Measurements from ENCODE around the gene FLACC1.

FLACC1 gene

DNA sequence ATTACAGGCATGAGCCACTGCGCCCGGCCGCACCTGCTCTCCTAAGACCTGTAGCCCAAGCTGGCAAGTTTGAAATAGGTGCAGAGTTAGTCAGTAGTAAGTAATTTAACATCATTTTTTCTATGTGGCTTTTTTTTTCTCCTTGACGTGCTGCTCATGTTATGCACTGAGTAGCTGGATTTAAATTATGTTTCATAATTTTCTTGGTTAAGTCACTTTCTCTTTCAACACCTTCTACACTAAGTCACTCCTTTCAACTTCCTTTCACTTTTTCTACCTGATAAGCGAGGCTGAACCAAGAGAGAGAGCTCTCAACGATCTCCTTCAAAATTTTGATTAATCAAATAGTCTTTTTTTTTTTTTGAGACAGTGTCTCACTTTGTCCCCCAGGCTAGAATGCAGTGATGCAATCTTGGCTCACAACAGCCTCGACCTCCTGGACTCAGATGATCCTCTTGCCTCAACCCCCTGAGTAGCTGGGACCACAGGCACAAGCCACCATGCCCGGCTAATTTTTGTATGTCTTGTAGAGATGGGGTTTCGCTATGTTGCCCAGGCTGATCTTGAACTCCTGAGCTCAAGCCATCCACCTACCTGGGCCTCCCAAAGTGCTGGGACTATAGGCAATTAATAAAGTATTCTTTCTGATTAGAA, 83.7 kb downstream of the FLACC1 start:
- in situ Hi-C loops (cut with HindIII; ENCODE audit: low pct_ligation_motif_present, low sequenced_read_pairs): no loop called here
- H3K27me3 ChIP-seq (replicated peaks): no peaks in the 10 kb centered on the region
- no peak for DNase-seq
- no peak overlapping the region for H3K4me3 ChIP-seq (ENCODE audit: low read depth, low read length)
- no peak overlapping the region for H3K27ac ChIP-seq
- TF ChIP-seq, protein P1, sequence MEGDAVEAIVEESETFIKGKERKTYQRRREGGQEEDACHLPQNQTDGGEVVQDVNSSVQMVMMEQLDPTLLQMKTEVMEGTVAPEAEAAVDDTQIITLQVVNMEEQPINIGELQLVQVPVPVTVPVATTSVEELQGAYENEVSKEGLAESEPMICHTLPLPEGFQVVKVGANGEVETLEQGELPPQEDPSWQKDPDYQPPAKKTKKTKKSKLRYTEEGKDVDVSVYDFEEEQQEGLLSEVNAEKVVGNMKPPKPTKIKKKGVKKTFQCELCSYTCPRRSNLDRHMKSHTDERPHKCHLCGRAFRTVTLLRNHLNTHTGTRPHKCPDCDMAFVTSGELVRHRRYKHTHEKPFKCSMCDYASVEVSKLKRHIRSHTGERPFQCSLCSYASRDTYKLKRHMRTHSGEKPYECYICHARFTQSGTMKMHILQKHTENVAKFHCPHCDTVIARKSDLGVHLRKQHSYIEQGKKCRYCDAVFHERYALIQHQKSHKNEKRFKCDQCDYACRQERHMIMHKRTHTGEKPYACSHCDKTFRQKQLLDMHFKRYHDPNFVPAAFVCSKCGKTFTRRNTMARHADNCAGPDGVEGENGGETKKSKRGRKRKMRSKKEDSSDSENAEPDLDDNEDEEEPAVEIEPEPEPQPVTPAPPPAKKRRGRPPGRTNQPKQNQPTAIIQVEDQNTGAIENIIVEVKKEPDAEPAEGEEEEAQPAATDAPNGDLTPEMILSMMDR (IDR thresholded peaks at IDR 0.05; ENCODE audit: low read depth, low read length, missing control alignments): no peak
- H3K36me3 ChIP-seq (replicated peaks): peaks cover 22% of the 10 kb centered on the region

GRCh38 chr2:201271917-201272316, 85.2 kb downstream of the FLACC1 start:
- DNase-seq: no peak
- Histone ChIP-seq H3K27ac (no peak overlapping the region), H3K4me3 (ENCODE audit: low read depth, low read length) (no peak overlapping the region)

DNA sequence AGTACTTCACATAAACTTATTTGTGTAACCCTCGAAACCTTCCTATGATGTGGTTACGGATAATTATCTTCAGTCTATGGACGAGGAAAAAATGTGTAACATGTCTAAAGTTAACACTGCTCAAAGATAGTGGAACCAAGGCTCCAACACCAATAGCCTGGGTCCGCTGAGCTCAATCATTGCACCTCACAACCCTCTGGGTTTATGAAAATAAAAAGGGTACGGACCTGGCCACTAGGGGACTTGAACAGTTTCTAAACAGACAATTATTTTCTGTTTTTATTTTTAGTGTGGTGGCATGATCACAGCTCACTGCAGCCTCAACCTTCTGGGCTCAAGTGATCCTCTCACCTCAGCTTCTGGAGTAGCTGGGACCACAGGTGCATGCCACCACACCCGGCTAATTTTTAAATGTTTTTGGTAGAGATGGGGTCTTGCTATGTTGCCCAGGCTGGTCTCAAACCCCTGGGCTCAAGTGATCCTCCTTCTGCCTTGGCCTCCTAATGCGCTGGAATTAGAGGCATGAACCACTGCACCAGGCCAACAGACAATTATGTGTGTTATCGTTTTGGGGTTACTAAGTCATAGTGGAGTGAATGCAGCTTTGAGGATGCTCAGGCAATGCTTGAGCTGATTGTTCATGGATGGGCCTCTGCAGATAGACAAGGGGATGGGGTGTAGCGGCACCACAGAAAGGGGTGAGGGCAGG, 86.7 kb downstream of the FLACC1 start:
- no peak for DNase-seq
- H3K4me3 ChIP-seq (ENCODE audit: low read depth, low read length): no peak overlapping the region
- H3K27me3 ChIP-seq (replicated peaks): no peaks in the 10 kb centered on the region
- in situ Hi-C loops (cut with HindIII; ENCODE audit: low pct_ligation_motif_present, low sequenced_read_pairs): no loop called here
- TF ChIP-seq, protein P1 (IDR thresholded peaks at IDR 0.05; ENCODE audit: low read depth, low read length, missing control alignments): no peak
- no peak overlapping the region for H3K27ac ChIP-seq
- H3K36me3 ChIP-seq (replicated peaks): peaks cover 12% of the 10 kb centered on the region

More at GRCh38 chr2:201271917-201272316, 85.2 kb downstream of the FLACC1 start:
- no peaks in the 10 kb centered on the region for H3K27me3 ChIP-seq (replicated peaks)
- in situ Hi-C loops (cut with HindIII; ENCODE audit: low pct_ligation_motif_present, low sequenced_read_pairs): no loop called here
- H3K36me3 ChIP-seq (replicated peaks): peaks cover 19% of the 10 kb centered on the region
- TF ChIP-seq, protein P1 (IDR thresholded peaks at IDR 0.05; ENCODE audit: low read depth, low read length, missing control alignments): no peak

DNA sequence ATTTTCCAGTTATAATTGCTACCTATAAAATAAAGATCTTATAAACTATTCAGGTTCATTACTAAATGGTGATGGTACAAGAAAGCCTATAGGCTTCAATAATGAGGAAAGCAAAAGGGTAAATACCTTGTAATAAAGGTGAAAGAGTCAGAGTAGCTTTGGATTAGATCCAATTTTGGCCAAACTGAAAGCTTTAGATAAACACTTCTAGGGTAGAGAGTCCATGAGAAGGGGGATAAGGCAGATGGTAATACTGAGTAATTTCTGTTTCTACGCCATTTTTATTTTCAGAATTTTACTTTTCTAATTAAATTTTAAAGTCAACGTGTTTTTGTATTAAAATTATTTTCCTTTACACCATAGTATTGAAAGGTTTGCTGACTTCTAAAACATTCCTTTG, 87.4 kb downstream of the FLACC1 start:
- no peak overlapping the region for H3K4me3 ChIP-seq (ENCODE audit: low read depth, low read length)
- H3K27ac ChIP-seq: no peak overlapping the region
- no peak for DNase-seq
- H3K36me3 ChIP-seq (replicated peaks): peaks cover 9% of the 10 kb centered on the region
- in situ Hi-C loops (cut with HindIII; ENCODE audit: low pct_ligation_motif_present, low sequenced_read_pairs): no loop called here
- no peaks in the 10 kb centered on the region for H3K27me3 ChIP-seq (replicated peaks)
- TF ChIP-seq, protein P1 (IDR thresholded peaks at IDR 0.05; ENCODE audit: low read depth, low read length, missing control alignments): no peak

- Histone ChIP-seq H3K4me3 (ENCODE audit: low read depth, low read length) (no peak overlapping the region), H3K27me3 (replicated peaks) (no peaks in the 10 kb centered on the region), H3K27ac (no peak overlapping the region), H3K36me3 (replicated peaks) (peaks cover 7% of the 10 kb centered on the region)
- in situ Hi-C loops (cut with HindIII; ENCODE audit: low pct_ligation_motif_present, low sequenced_read_pairs): no loop called here
- no peak for DNase-seq
- TF ChIP-seq, protein P1 (IDR thresholded peaks at IDR 0.05; ENCODE audit: low read depth, low read length, missing control alignments): no peak
Measured at GRCh38 chr2:201267278-201268030, 89.7 kb downstream of the FLACC1 start.
